Coronary artery (tissue), 2 donors: ENCODE measurements around the gene DEFB132.
A peak's percentile ranks its signal among the peaks of the same experiment; 100 is the strongest.

Experiments
- DNase-seq: peaks from one replicate; pipeline ENCODE4 v3.0.0-alpha.2; 2017; ENCODE audit warnings: low spot score
- H3K27ac ChIP-seq, 2 donors: fragments of 200-600 bp; sonication (generic); one replicate each; pipeline ENCODE4 v1.5.1; 2016 to 2019
- H3K4me3 ChIP-seq: fragments of 200-600 bp; sonication (generic); 2 replicates; pipeline ENCODE4 v1.5.1; 2016; ENCODE audit warnings: mild to moderate bottlenecking, moderate library complexity
- CTCF ChIP-seq: fragments of 200-600 bp; sonication (generic); IDR thresholded peaks from one replicate; pipeline ENCODE4 v1.5.1; 2019; ENCODE audit warnings: antibody characterized with exemption

The DEFB132 gene

DNA sequence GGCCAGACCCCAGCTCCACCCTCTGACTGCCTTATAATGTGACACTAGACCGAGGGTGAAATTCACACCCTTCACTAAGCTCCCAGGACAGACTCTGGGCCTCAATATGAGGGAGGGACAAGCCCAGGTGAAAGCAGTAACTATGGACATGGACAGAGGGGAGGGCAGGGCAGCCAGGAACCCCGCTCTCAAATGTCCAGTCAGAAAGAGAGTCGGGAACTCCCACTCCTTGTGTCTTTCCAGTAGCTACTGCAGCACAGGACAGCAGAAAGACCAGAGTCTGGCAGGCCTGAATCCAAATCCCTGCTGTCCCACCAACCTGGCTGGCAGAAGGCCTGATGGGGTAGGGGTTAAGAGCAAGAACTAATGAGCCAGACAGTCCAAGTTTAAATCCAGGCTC is 26.6 kb downstream of the DEFB132 start:
- Histone ChIP-seq H3K27ac (no peak overlapping the region), H3K4me3 (no peak overlapping the region)
- TF ChIP-seq CTCF = no peak

DNA sequence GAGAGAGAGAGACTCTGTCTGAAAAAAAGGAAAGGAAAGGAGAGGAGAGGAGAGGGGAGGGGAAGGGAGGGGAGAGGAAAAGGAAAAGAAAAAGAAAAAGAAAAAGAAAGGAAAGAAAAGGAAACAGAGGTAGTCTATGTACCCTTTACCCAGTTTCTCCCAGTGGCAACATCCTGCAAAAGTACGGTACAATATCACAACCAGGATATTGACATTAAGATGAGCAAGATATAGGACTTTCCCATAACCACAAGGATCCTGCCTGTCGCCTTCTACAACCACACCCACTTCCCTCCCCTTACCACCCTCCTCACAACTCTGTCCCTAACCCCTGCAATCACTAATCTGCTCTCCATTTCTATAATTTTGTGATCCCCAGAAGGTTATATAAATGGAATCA is 29.0 kb downstream of the DEFB132 start:
- no peak for TF ChIP-seq CTCF
- DNase-seq = no peak
- no peak overlapping the region for H3K4me3 ChIP-seq
- no peak overlapping the region for H3K27ac ChIP-seq

More for the DNA sequence above, 26.6 kb downstream of the DEFB132 start:
- no peak for DNase-seq

DNA sequence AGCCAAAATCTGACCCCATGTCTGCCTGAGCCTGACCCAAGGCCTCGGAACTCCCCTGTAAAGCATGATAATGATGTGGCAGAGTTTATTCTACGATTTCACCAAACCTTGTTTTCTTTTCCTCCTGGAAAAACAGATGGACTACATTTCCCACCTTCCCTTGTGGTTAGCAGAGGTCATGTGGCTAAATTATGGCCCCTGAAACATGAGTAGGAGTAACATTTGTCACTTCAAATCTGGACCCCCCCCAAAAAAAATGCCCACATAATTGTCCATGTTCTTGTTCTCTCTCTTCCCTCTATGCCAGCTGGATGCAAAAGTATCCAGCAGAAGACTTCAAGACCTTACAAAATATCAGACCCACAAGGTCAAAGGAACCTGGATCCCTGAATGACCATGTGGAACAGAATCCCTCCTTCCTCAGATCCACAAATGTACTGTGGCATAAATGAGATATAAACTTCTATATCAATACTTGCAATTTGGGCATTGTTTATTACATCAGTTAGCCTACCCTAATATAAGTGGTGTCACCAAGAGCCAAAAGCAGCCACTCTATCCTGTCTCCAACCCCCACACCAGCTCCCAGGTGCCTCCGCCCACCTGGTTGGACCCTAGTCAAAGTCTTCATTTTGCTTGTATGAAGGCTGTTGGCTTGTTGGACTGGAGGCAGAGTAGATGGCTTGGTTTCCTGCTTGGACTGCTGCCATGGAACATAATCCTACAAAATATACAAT is 31.6 kb downstream of the DEFB132 start:
- no peak for DNase-seq

DNA sequence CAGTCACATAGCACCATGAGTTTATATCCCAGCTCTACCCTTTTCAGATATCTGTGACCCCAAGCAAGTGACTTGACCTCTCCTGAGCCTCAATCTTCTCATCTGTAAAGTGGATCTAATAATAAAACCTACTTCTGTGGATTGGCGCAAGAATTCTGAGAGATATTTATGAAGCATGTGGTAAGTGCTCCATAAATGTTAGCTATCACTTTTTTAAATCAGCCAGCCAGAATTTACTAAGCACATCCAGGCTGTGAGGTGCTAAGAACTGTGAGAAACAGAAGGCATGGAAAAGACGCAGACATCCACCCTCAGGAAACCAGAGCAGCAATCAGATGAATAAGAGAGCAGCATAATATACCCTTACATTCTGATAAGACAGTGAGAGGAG is 32.2 kb downstream of the DEFB132 start:
- H3K27ac ChIP-seq = peak overlapping the region; percentile 64 to 90
- DNase-seq = no peak
- no peak for TF ChIP-seq CTCF
- H3K4me3 ChIP-seq = peak overlapping the region; percentile 85

More for the DNA sequence above, 31.6 kb downstream of the DEFB132 start:
- TF ChIP-seq CTCF = no peak
- H3K4me3 ChIP-seq = peak overlapping the region; percentile 85
- H3K27ac ChIP-seq = no peak overlapping the region

- H3K27ac ChIP-seq = peak within 1 kb of the TSS; percentile 64 to 90
- no peak for TF ChIP-seq CTCF
These were observed 32.7 kb downstream of the DEFB132 start, which contains the start of gene C20orf96 for GRCh38 chr20:290084-290831. Gene C20orf96 (minus strand): TSS chr20:290750. CDS start chr20:290610, 140 bp downstream.

GRCh38 chr20:294602-295001 is 37.1 kb downstream of the DEFB132 start:
- Histone ChIP-seq H3K27ac (no peak overlapping the region), H3K4me3 (no peak overlapping the region)
- no peak for TF ChIP-seq CTCF
- no peak for DNase-seq

More at GRCh38 chr20:290084-290831, 32.7 kb downstream of the DEFB132 start, which contains the start of gene C20orf96:
- DNase-seq = peak; percentile 93
- peak within 1 kb of the TSS; percentile 85 for H3K4me3 ChIP-seq
